Right renal cortex interstitium (tissue), 3 donors: ENCODE results near the gene OR2AG2. TPM values are rescaled to one million over a fixed set of nuclear protein-coding genes. Genes with fewer than 3 reads are reported as not detected.
"Not testable (repeated sequence)": the region's sequence is repeated elsewhere in the genome, so short reads cannot be mapped to it uniquely, and the experiment has no call there.

Source experiments
- DNase-seq, 3 donors: peaks; one replicate each; pipeline ENCODE4 v3.0.0-alpha.2; 2013; ENCODE audit warnings: low read depth in 3 of 3, low spot score in 2 of 3
- polyA plus RNA-seq, 3 donors: library from polyadenylated mRNA; unstranded; fragments of 120-200 nt; gene quantifications; one replicate each; pipeline ENCODE4 v1.2.1, GENCODE V29; 2013; ENCODE audit not compliant: insufficient read length in 3 of 3

OR2AG2 gene
- under 1 TPM; 0.07 to 0.14 (median 0.10) TPM for polyA plus RNA-seq

- DNase-seq, result no peak
These were observed at the start of gene OR2AG2 for GRCh38 chr11:6771926-6772893. TSS of gene OR2AG2 (minus strand) at chr11:6771976. CDS start at chr11:6768957, 3,019 bp downstream.

- DNase-seq, result no peak
These were observed 47.2 kb upstream of the OR2AG2 start for GRCh38 chr11:6818967-6819366.

- no peak for DNase-seq
These were observed 45.9 kb upstream of the OR2AG2 start for GRCh38 chr11:6817694-6818093.

- no peak for DNase-seq
These were observed 41.9 kb upstream of the OR2AG2 start for GRCh38 chr11:6813656-6814055.

- DNase-seq, result peak in 1 of 3 donors; percentile 6
These were observed 40.7 kb upstream of the OR2AG2 start for GRCh38 chr11:6812390-6813005.

GRCh38 chr11:6801075-6801474, 29.3 kb upstream of the OR2AG2 start:
- DNase-seq, result not testable (repeated sequence)

- no peak for DNase-seq
These were observed 27.6 kb upstream of the OR2AG2 start, which contains the start of gene OR6A2 for GRCh38 chr11:6799402-6799801. TSS of gene OR6A2 (minus strand) at chr11:6799689. CDS start at chr11:6795708, 3,981 bp downstream.

- no peak for DNase-seq
These were observed 22.9 kb upstream of the OR2AG2 start for GRCh38 chr11:6794639-6795038.

GRCh38 chr11:6790546-6790945, 18.8 kb upstream of the OR2AG2 start:
- no peak for DNase-seq

- DNase-seq, result no peak
These were observed 10.9 kb upstream of the OR2AG2 start, which contains the start of gene OR2AG1 for GRCh38 chr11:6782720-6783119. TSS of gene OR2AG1 (plus strand) at chr11:6783020. CDS start at chr11:6785038, 2,018 bp downstream.

GRCh38 chr11:6780829-6781228, 9.1 kb upstream of the OR2AG2 start:
- DNase-seq, result no peak

- no peak for DNase-seq
These were observed 6.7 kb upstream of the OR2AG2 start for GRCh38 chr11:6778518-6778917.

- DNase-seq, result peak in 2 of 3 donors; percentile 20 to 32
These were observed 14.3 kb downstream of the OR2AG2 start for GRCh38 chr11:6757373-6757967.

- DNase-seq, result no peak
These were observed 15.8 kb downstream of the OR2AG2 start for GRCh38 chr11:6755953-6756347.

- DNase-seq, result peak; percentile 34 to 52 (median 38)
These were observed 16.3 kb downstream of the OR2AG2 start for GRCh38 chr11:6755303-6755952.

GRCh38 chr11:6747097-6747668, 24.6 kb downstream of the OR2AG2 start:
- DNase-seq, result no peak

- no peak for DNase-seq
These were observed 25.1 kb downstream of the OR2AG2 start for GRCh38 chr11:6746626-6747025.

- DNase-seq, result no peak
These were observed 25.6 kb downstream of the OR2AG2 start for GRCh38 chr11:6746086-6746618.

GRCh38 chr11:6745465-6746015, 26.2 kb downstream of the OR2AG2 start:
- no peak for DNase-seq

- DNase-seq, result no peak
These were observed 26.8 kb downstream of the OR2AG2 start for GRCh38 chr11:6745018-6745417.
